ENCODE data around the gene KATNB1. TPM values are rescaled to one million over a fixed set of nuclear protein-coding genes. Genes with fewer than 3 reads are reported as not detected.

Gene KATNB1
- total RNA-seq, 4 donors from 2014 or later: 16.8 to 30.2 (median 21.0) TPM

- no peak overlapping the region for H3K4me3 ChIP-seq
- TF ChIP-seq CTCF (IDR thresholded peaks at IDR 0.05): no peak
- intact Hi-C loops (cut with DNase I): loop anchor here (5.0 to 10.0 kb wide), 3 partner anchors 104 to 244 kb away; partner anchors contain the start of genes USB1 and ZNF319
- peaks cover 0 to 92% (median 4%) of the 10 kb centered on the region in 3 donors for H3K36me3 ChIP-seq
- peaks cover 11 to 27% (median 12%) of the 10 kb centered on the region in 3 donors for H3K4me1 ChIP-seq
- no peaks in the 10 kb centered on the region for H3K9me3 ChIP-seq
- H3K27ac ChIP-seq: no peak overlapping the region
- WGBS, 2 donors: 83 to 100% methylated on average over 2 to 10 of the region's 33 CpGs
- no peaks in the 10 kb centered on the region for H3K27me3 ChIP-seq
- no peak for DNase-seq
Measured at GRCh38 chr16:57758331-57759117, 23.0 kb downstream of the KATNB1 start.

DNA sequence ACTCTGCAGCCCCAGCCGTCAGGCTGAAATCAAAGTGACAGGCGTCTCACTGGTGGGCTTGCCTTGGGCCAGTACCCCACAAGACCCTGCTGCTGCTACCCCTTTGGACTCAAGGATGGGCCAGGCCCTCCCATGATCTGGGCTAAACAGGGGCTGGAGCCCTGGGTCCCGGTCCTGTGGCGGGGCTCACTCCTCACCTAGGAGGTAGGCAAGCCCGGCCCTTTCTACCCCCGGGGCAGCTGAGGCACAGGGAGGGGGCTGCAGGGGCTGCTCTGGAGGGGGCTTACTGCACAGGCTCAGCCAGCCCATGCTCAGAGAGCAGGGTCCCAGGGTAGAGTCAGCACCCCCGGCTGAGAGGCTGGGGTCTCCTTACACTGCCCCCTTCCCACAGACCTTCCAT lies 23.6 kb downstream of the KATNB1 start:
- Histone ChIP-seq H3K4me3 (no peak overlapping the region), H3K36me3 (peaks cover 0 to 92% (median 4%) of the 10 kb centered on the region in 3 donors)
- intact Hi-C loops (cut with DNase I): loop anchor here (5.0 to 10.0 kb wide), 3 partner anchors 103 to 243 kb away; partner anchors contain the start of genes USB1 and ZNF319

DNA sequence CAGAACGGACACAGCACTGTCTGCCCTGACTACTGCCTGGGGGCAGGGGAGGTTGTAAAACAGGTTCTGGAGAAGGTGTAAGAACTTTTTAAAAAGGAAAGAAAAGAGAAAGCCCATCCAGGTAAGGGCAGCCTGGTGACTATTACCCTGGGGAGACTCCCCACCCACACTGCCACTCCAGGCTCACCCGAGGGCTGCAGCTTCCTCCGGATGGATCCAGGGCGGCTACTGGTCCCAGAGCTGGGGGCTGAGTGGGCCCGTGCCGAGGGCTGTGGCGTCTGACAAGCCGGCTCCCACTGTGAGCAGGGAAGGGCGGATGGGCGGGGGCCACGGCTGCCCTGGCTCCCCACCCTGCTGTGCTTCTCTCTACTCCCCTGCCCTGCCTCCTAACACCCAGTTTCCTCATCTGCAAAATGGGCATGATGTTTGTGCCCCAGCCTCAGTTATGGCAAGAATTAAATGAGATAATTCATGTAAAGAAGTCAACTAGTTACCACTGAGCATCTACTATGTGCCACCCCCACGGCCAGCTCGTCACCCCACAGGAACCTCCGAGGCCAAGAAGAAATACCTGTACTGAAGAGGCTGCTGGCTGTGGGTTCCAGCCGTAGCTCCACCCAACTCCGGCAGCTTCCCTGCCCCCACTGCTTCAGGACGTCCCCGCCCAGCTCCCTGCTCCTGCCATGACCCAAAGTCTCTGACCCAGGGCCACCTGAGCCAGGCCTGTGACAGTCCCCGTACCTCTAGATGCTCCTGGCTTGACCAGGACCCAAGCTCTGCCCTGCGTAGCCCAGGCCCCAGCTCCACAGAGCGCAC lies 24.2 kb downstream of the KATNB1 start:
- Histone ChIP-seq H3K27me3 (no peaks in the 10 kb centered on the region), H3K4me1 (peaks cover 12 to 35% (median 17%) of the 10 kb centered on the region in 3 donors), H3K27ac (no peak overlapping the region), H3K36me3 (peaks cover 0 to 86% (median 4%) of the 10 kb centered on the region in 3 donors), H3K4me3 (no peak overlapping the region), H3K9me3 (no peaks in the 10 kb centered on the region)
- WGBS, 2 donors: 38 to 62% methylated on average over 4 to 19 of the region's 21 CpGs
- TF ChIP-seq POLR2A (IDR thresholded peaks at IDR 0.05): no peak
- TF ChIP-seq CTCF (IDR thresholded peaks at IDR 0.05): no peak
- DNase-seq: no peak
- intact Hi-C loops (cut with DNase I): loop anchor here (5.0 to 10.0 kb wide), 3 partner anchors 103 to 243 kb away; partner anchors contain the start of genes USB1 and ZNF319

More for the DNA sequence above, 23.6 kb downstream of the KATNB1 start:
- TF ChIP-seq CTCF (IDR thresholded peaks at IDR 0.05) (no peak), POLR2A (IDR thresholded peaks at IDR 0.05) (no peak)
- Histone ChIP-seq H3K9me3 (no peaks in the 10 kb centered on the region), H3K27me3 (no peaks in the 10 kb centered on the region), H3K27ac (no peak overlapping the region), H3K4me1 (peaks cover 11 to 30% (median 12%) of the 10 kb centered on the region in 3 donors)
- DNase-seq: no peak
- WGBS, 2 donors: 61% methylated on average over 4 of the region's 7 CpGs; no CpG with 5 or more reads in 1 of the 2 donors

DNA sequence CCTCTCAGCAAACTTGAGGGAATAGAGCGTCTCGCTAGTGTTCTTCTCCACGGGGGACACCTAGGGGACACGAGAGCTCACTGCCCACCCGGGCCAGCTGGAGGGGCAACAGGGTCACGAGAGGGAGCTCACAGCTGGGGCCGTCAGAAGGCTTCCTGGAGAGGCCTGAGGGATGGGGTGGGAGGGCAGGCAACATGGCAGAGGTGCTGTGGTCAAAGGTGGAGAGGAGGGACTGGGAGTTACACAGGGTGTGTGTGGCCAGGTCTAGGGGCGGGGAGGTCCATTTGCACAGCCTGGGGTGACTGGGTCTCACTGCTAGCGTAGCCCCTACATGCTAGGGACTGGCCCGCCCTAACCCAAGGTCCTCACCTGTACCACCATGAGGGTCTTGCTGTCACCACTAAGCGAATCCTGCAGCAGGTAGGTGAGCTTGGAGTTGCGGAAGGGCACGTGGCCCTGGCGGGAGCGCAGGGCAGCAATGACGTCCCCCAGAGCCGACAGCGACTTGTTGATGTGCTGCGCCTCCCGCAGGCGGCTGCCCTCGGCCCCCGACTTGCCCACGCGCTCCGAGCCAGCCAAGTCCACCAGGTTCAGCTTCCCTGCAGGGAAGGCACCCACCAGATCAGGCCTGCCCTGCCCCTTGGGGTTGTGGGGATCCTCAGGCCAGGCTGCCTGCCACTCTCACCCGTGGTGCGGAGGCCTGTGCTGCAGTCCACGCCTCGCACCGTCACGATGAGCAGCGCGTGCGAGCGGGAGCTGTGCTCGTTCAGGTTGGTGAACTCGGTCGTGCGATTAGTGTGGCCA lies 25.0 kb downstream of the KATNB1 start:
- intact Hi-C loops (cut with DNase I): no loop called here

More for the DNA sequence above, 25.0 kb downstream of the KATNB1 start:
- Histone ChIP-seq H3K36me3 (peaks cover 0 to 85% (median 4%) of the 10 kb centered on the region in 3 donors), H3K27me3 (no peaks in the 10 kb centered on the region), H3K9me3 (no peaks in the 10 kb centered on the region), H3K4me3 (no peak overlapping the region), H3K4me1 (peaks cover 12 to 35% (median 17%) of the 10 kb centered on the region in 3 donors), H3K27ac (no peak overlapping the region)
- 78 to 92% methylated on average over 8 to 14 of the region's 40 CpGs for WGBS, 2 donors
- TF ChIP-seq POLR2A (IDR thresholded peaks at IDR 0.05) (no peak), CTCF (IDR thresholded peaks at IDR 0.05) (no peak)
- DNase-seq: no peak
